GM19238 (cell line): ENCODE results near the gene GAN.

Source experiments
- DNase-seq: peaks from one replicate; pipeline ENCODE4 v3.0.0; 2011; ENCODE audit warnings: low spot score; ENCODE audit not compliant: insufficient read length

Gene GAN

DNA sequence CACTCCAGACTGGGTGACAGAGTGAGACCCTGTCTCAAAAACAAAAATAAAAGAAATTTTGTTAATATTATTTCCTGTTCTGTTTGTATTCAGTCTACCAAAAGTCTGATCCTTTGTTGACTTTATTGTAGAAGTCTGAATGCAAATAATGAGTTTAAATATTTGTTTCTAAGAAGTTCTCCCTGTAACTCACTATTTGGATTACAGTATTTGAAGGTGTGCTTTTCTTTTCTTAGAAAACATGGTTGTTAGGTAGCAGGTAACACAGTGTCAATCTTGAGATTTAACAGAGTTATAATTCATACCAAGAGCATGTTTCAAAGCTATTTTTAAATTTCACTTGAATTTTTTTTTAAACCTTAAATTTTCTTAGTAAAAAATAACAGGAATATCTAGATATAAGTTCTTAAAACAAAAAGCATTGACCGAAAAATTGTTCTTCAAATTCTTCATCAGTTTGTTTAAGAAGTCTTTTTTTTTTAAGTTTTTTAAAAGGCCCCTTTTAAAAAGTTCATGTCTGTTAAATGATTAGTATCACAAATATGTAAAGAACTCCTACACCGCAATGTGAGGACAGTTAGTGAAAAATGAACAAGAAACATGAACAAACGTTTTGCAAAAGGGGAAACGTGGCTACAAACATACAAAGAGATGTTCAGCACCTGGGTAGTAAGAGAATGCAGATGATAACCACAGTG, 35.0 kb downstream of the GAN start:
- DNase-seq, result no peak

DNA sequence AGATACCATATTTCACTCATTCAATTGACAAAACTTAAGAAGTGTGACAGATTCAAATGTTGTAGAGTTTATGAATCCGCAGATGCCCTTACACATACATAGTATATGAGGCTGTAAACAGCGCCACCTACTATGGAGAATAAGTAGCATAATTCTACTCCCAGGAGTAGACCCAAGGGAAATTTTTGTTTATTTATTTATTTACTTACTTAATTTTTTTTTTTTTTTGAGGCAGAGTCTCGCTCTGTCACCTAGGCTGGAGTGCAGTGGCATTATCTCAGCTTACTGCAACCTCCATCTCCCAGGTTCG, 35.5 kb downstream of the GAN start:
- DNase-seq, result no peak

- DNase-seq, result no peak
These were observed 39.1 kb downstream of the GAN start for GRCh38 chr16:81353895-81354294.

- DNase-seq, result no peak
These were observed 43.0 kb downstream of the GAN start for GRCh38 chr16:81357711-81358260.

DNA sequence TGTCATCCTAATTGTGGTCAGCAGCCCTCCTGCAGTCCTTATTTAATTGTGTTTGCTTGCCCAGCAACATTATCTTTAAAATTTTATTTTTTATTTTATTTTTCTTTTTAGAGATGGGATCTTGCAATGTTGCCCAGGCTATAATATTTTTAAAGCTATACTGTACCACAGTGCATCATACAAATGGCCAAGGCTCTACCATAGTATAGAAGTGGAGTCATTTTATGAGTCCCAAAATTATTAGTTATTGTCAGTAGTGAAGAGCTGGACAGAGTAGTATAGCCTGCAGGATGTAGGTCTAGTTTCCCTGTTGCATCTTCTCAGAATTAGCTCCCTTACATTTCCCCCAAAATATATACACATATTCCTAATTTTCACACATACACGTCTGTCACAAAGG, 44.1 kb downstream of the GAN start:
- no peak for DNase-seq

- DNase-seq, result no peak
These were observed 45.4 kb downstream of the GAN start for GRCh38 chr16:81360135-81360534.

GRCh38 chr16:81365731-81366130, 51.0 kb downstream of the GAN start:
- DNase-seq, result no peak

- no peak for DNase-seq
These were observed 51.7 kb downstream of the GAN start for GRCh38 chr16:81366316-81366932.

GRCh38 chr16:81367821-81368220, 53.1 kb downstream of the GAN start:
- no peak for DNase-seq

- DNase-seq, result no peak
These were observed 55.2 kb downstream of the GAN start for GRCh38 chr16:81369888-81370504.

DNA sequence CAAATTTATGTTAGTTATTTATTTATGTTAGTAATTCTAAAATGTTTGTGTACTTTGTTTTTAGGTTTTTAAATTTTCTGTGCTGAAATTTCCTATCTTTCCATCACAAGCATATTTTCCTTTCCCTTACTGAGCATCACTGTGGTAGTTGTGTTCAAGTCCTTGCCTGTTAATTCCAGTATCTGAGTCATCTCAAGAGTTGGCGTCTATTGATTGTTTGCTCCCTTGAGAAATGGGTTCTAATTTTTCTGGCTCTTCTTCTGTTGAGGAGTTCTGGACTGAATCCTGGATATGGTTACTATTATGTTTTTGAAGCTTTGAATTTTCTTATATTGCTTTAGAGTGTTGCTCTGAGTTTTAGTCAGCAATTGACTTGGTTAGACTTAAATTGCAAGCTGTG, 56.3 kb downstream of the GAN start:
- no peak for DNase-seq

DNA sequence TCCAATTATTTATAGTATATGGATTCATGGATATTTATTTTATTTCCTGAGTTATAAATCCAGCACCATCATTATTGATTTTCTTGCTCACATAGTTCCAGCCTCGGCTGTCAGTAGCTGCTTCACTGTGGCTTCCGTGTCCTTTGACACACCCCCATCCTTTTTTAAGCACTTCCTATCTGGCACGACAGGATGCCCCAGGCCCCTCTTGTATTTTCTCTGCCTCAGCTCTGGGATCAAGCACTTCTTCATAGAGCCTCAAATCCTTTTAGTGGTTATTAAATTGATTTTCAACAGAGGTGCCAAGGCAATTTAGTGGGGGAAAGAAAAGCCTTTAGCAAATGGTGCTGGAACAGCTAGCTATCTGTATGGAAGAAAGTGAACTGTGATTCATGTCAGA, 59.8 kb downstream of the GAN start:
- DNase-seq, result no peak

DNA sequence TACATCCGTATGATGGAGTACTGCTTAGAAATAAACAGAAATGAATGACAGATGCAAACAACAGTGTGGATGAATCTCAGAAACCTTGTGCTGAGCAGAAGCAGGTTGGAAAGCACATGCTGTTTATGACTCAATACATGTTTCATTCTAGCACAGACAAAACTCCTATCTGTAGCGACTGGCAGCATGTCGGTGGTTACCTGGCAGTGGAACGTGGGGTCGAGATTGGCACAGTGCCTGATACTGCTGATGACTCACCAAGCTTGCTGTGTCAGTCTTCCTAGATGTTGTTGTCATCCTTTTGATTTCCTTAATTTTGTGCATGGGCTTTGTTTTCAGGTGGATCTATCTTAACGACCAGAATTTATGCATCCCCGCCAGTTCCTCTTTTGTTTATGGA, 62.1 kb downstream of the GAN start:
- no peak for DNase-seq

DNA sequence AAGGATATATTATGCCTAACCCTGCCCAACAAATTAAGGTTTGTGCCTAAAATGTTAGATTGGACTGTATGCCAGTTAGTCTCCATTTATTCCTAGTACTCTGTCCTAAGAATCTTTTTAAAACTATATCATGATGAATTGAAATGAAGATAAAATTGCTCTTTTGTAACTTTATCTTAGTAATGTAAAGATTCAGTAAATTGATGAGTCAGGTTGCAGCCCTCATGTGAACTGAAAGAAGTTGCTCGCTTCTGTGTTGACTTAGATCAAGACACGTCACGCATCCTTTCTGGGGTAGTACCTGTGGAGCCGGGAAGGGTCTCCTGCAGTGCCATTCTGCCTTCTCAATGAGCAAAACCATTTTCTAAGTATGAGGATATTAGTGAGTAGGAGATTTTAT, 63.3 kb downstream of the GAN start:
- DNase-seq, result no peak

GRCh38 chr16:81380932-81381331, 66.2 kb downstream of the GAN start:
- DNase-seq, result no peak

DNA sequence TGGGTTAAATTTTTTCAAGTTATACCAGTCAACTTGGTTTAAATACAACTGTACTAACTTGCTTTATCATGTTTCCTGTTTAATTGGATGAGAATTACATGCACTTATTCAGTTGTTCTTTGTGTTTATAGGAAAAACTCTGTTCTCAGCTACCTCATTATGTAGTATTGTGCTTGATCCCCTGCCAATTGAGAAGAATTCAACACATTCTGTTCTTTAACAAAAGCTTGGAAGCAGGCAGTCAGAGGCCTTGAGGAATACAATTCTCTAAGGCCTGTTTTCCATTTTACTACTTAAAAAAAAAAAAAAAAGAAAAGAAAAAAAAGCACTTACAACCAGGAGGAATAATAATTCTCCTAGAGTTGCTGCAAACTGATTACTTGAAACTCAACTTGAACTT, 69.2 kb downstream of the GAN start:
- no peak for DNase-seq

DNA sequence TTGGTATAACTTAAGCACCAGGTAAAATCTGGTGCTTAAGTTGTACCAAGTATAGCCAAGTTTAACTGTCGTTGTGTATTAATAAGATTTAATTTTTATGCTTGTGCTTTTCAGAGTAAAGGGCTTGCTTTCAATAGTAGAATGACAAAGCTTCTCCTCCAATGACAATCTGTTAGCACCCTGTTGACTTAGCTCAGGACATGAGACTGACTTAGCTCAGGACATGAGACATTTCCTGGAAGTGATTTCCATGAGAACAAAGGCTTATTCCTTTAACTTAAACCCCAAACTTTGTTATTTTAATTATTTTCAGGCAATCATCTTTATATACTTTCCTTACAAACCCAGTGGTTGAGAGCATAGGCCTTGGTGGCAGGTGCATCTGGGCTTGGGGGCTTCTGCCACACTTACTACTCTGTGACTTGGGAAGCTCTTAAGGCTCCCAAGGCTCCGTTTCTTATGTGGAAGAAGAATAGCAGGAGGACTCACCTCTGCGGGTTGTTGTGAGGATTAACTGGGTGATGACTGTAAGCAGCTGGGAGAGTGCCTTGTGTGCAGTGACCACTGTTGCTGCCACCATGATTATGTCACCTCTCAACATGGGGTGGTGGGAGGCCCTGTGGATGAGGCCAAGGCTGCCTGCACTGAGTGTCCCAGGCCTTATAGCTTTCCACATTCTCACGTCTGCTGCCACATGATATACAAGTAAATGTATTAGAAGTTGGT, 70.4 kb downstream of the GAN start:
- DNase-seq, result no peak

GRCh38 chr16:81388357-81388756, 73.6 kb downstream of the GAN start:
- no peak for DNase-seq

DNA sequence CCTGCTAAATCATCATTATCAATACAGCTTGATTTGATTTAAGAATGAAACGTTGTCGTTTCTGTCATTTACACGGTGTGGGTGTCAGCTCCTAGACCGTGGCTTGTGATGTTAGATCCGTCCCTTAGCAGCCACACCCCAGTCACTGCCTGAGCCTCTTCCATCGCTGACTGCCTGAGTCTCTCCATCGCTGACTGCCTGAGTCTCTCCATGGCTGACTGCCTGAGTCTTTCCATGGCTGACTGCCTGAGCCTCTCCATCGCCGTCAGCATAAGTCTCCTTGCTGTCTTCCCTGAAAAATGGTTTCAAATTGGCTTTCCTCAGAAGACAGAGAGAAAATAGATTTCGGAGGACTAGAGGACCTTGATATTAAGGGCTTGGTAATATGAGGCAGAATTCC, 76.1 kb downstream of the GAN start:
- no peak for DNase-seq

GRCh38 chr16:81392011-81392410, 77.2 kb downstream of the GAN start:
- DNase-seq, result no peak

GRCh38 chr16:81394416-81394815, 79.7 kb downstream of the GAN start:
- DNase-seq, result no peak

DNA sequence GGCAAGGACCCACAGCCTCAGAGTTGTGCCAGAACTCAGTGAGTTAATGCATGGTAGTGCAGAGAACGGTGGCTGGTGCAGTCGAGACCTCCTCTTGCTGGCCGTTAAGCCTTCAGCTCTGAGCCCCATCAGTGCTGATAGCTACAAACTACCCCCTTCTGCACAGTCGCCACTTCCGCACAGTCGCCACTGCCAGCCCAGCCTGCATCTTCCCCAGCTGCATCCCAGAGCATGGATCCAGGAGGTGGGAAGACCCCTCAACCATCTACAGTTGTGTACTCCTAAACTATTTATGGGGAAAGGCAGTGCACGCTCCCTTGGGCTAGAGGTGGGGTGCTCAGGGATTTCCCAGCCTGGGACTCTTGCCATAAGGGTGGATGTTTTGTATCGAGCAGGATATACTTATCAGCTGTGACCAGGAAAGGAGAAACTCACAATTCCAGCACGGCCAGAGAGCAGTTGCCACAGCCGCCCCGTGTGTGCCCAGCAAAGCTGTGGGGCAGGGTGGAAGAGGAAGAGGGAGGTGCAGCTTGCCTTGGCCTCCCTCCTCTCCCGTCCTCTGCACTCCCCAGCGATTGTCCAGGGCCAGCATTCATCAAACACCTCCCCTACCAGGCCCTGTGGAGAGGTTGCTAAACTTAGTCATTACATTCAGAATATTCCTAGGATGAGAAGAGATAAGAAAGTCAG, 80.3 kb downstream of the GAN start:
- DNase-seq, result no peak
